CD4-positive, alpha-beta T cell (primary cell): ENCODE measurements around the gene CTNNA3. TPM values are rescaled to one million over a fixed set of nuclear protein-coding genes. Genes with fewer than 3 reads are reported as not detected.

Experiments
- ATAC-seq: fragments of 200-7000 bp; cut with Tn5 transposase; one replicate; pipeline ENCODE4 v1.10.0; 2022; ENCODE audit warnings: mild to moderate bottlenecking; ENCODE audit not compliant: poor library complexity
- CTCF ChIA-PET: fragments of 350-600 bp; sonication (Branson Sonifier 250); formaldehyde crosslinking; loops from one replicate; lab custom pipeline; 2021; ENCODE audit warnings: antibody characterized with exemption, inconsistent platforms; lab: Charles Lee
- POLR2A ChIA-PET: fragments of 350-600 bp; sonication (Branson Sonifier 250); formaldehyde crosslinking; loops from one replicate; lab custom pipeline; 2021; ENCODE audit warnings: antibody characterized with exemption, inconsistent platforms; lab: Charles Lee
- DNase-seq, 14 experiments: peaks; one replicate each; pipeline ENCODE4 v3.0.0-alpha.2; 2013 to 2020; ENCODE audit warnings: mixed read lengths in 2 of 14
- H3K27ac ChIP-seq, 2 donors: one replicate each; pipeline versions ENCODE4 v1.5.1 to v1.7.0; 2013; ENCODE audit warnings: low read length in 2 of 2, low read depth in 1 of 2, mild to moderate bottlenecking in 1 of 2
- H3K27me3 ChIP-seq, 2 experiments: 1 replicate in 1 of 2; 2 replicates in 1 of 2; pipeline versions ENCODE4 v1.6.1 to v1.7.0; 2013; ENCODE audit warnings: low read length in 2 of 2, control low read depth in 1 of 2, mild to moderate bottlenecking in 1 of 2, moderate library complexity in 1 of 2; ENCODE audit not compliant: insufficient read depth in 2 of 2, control insufficient read depth in 1 of 2
- H3K36me3 ChIP-seq: one replicate; pipeline ENCODE4 v1.6.1; 2013; ENCODE audit warnings: low read length, control low read depth; ENCODE audit not compliant: insufficient read depth
- H3K4me1 ChIP-seq: one replicate; pipeline ENCODE4 v1.6.1; 2013; ENCODE audit warnings: low read length, control low read depth; ENCODE audit not compliant: insufficient read depth
- H3K4me3 ChIP-seq: one replicate; pipeline ENCODE4 v1.5.1; 2013; ENCODE audit warnings: mild to moderate bottlenecking, low read length, moderate library complexity
- H3K9me3 ChIP-seq, 2 experiments: 1 replicate in 1 of 2; 2 replicates in 1 of 2; pipeline versions ENCODE4 v1.6.1 to v1.7.0; 2013; ENCODE audit warnings: low read length in 2 of 2, mild to moderate bottlenecking in 2 of 2, control low read depth in 1 of 2, moderate library complexity in 1 of 2; ENCODE audit not compliant: control insufficient read depth in 1 of 2, insufficient read depth in 1 of 2
- H3K27ac Mint-ChIP-seq: one replicate; pipeline ENCODE4 v1.8.0; 2020; ENCODE audit warnings: mixed read lengths
- H3K27me3 Mint-ChIP-seq: one replicate; pipeline ENCODE4 v1.8.0; 2021; ENCODE audit warnings: mixed read lengths
- H3K36me3 Mint-ChIP-seq: one replicate; pipeline ENCODE4 v1.8.0; 2021; ENCODE audit warnings: low read depth, mixed read lengths
- H3K4me1 Mint-ChIP-seq: one replicate; pipeline ENCODE4 v1.8.0; 2021; ENCODE audit warnings: low read depth, mixed read lengths
- H3K4me3 Mint-ChIP-seq: one replicate; pipeline ENCODE4 v1.8.0; 2020; ENCODE audit warnings: mild to moderate bottlenecking, mixed read lengths
- H3K9me3 Mint-ChIP-seq: one replicate; pipeline ENCODE4 v1.8.0; 2020; ENCODE audit warnings: mixed read lengths
- CTCF ChIP-seq: fragments of 200-600 bp; IDR thresholded peaks from one replicate; pipeline ENCODE4 v1.8.0; 2022; ENCODE audit warnings: antibody characterized with exemption, mild to moderate bottlenecking
- intact Hi-C, 2 experiments: fragments of 100-400 bp; cut with DNase I in 1 of 2; cut with micrococcal nuclease in 1 of 2; formaldehyde crosslinking; loops; one replicate each; pipeline versions ENCODE4 v1.15.1 to v1.9.0; 2023 to 2025; cut with DNase I, micrococcal nuclease
- total RNA-seq, 174 experiments: library from RNA in 2 of 174; stranded (reverse) in 2 of 174; gene quantifications; one replicate each; pipeline ENCODE4 v1.2.3 and lab custom pipeline; 2021 to 2026

Gene CTNNA3
- total RNA-seq, 2 experiments from 2014 or later = 0.80 TPM; not detected in 1

- Histone ChIP-seq H3K27me3 (no peaks in the 10 kb centered on the region), H3K4me3 (no peak overlapping the region), H3K27ac (no peak overlapping the region), H3K4me1 (no peaks in the 10 kb centered on the region), H3K36me3 (no peaks in the 10 kb centered on the region), H3K9me3 (no peaks in the 10 kb centered on the region)
- no peak for ATAC-seq
- no peaks in the 10 kb centered on the region for H3K9me3 Mint-ChIP-seq
- H3K4me1 Mint-ChIP-seq = no peaks in the 10 kb centered on the region
- POLR2A ChIA-PET = no interaction called here
- no peaks in the 10 kb centered on the region for H3K36me3 Mint-ChIP-seq
- intact Hi-C loops = no loop called here
- no peak for DNase-seq
- no peak for TF ChIP-seq CTCF
- H3K27me3 Mint-ChIP-seq = peaks cover 15% of the 10 kb centered on the region
- H3K4me3 Mint-ChIP-seq = no peak overlapping the region
- no peak overlapping the region for H3K27ac Mint-ChIP-seq
- CTCF ChIA-PET = no interaction called here
These were observed 25.6 kb downstream of the CTNNA3 start for GRCh38 chr10:67670401-67670800.

- no peaks in the 10 kb centered on the region for H3K36me3 Mint-ChIP-seq
- ATAC-seq (no peak), DNase-seq (no peak)
- ChIA-PET POLR2A (no interaction called here), CTCF (no interaction called here)
- no peaks in the 10 kb centered on the region for H3K4me1 Mint-ChIP-seq
- no peaks in the 10 kb centered on the region for H3K9me3 ChIP-seq
- no peaks in the 10 kb centered on the region for H3K36me3 ChIP-seq
- no peaks in the 10 kb centered on the region for H3K27me3 ChIP-seq
- intact Hi-C loops = loop anchor here in 1 of 2 experiments (10.0 kb wide), 1 partner anchor 115 kb away; no protein-coding TSS in a partner anchor
- no peaks in the 10 kb centered on the region for H3K4me1 ChIP-seq
- H3K27ac Mint-ChIP-seq = no peak overlapping the region
- H3K27ac ChIP-seq = no peak overlapping the region
- TF ChIP-seq CTCF = no peak
- no peak overlapping the region for H3K4me3 Mint-ChIP-seq
- peaks cover 13% of the 10 kb centered on the region for H3K27me3 Mint-ChIP-seq
- H3K9me3 Mint-ChIP-seq = no peaks in the 10 kb centered on the region
- no peak overlapping the region for H3K4me3 ChIP-seq
These were observed 26.0 kb downstream of the CTNNA3 start for GRCh38 chr10:67669978-67670377.

GRCh38 chr10:67668448-67668847 lies 27.5 kb downstream of the CTNNA3 start:
- no peak for TF ChIP-seq CTCF

More at GRCh38 chr10:67668448-67668847, 27.5 kb downstream of the CTNNA3 start:
- Mint-ChIP-seq H3K27ac (no peak overlapping the region), H3K4me1 (no peaks in the 10 kb centered on the region), H3K27me3 (peaks cover 5% of the 10 kb centered on the region), H3K36me3 (no peaks in the 10 kb centered on the region), H3K9me3 (no peaks in the 10 kb centered on the region), H3K4me3 (no peak overlapping the region)
- ChIA-PET POLR2A (interaction anchor here (0.7 kb wide), 1 partner anchor 402 kb away, joined by 3 read pairs; no protein-coding TSS in a partner anchor), CTCF (no interaction called here)
- ATAC-seq (no peak), DNase-seq (no peak)
- no peak overlapping the region for H3K4me3 ChIP-seq
- intact Hi-C loops = loop anchor here in 1 of 2 experiments (10.0 kb wide), 1 partner anchor 116 kb away; no protein-coding TSS in a partner anchor
- H3K27ac ChIP-seq = no peak overlapping the region
- no peaks in the 10 kb centered on the region for H3K27me3 ChIP-seq
- H3K36me3 ChIP-seq = no peaks in the 10 kb centered on the region
- no peaks in the 10 kb centered on the region for H3K4me1 ChIP-seq
- H3K9me3 ChIP-seq = no peaks in the 10 kb centered on the region
